ENCODE data around the gene EGFLAM. TPM values are rescaled to one million over a fixed set of nuclear protein-coding genes. Genes with fewer than 3 reads are reported as not detected.

The EGFLAM gene
- total RNA-seq, 1 experiment from 2014 or later = 1.1 TPM

GRCh38 chr5:38453921-38454320 is 195.6 kb downstream of the EGFLAM start:
- TF ChIP-seq ESRRA (CRISPR knock-in tag; IDR thresholded peaks at IDR 0.05; ENCODE audit: borderline replicate concordance) = no peak
- no peak for TF ChIP-seq ZNF532 (CRISPR knock-in tag; IDR thresholded peaks at IDR 0.05; ENCODE audit: borderline replicate concordance)
- TF ChIP-seq SP1 (CRISPR knock-in tag; conservative IDR thresholded peaks at IDR 0.05) = no peak
- no peak for TF ChIP-seq JAZF1 (CRISPR knock-in tag; IDR thresholded peaks at IDR 0.05)
- TF ChIP-seq RORB (CRISPR knock-in tag; IDR thresholded peaks at IDR 0.05) = no peak
- TF ChIP-seq NFE2L1 (CRISPR knock-in tag; IDR thresholded peaks at IDR 0.05) = no peak
- TF ChIP-seq ZBTB43 (CRISPR knock-in tag; IDR thresholded peaks at IDR 0.05) = no peak
- TF ChIP-seq ZNF425 (CRISPR knock-in tag; conservative IDR thresholded peaks at IDR 0.05) = no peak
- ATAC-seq = no peak
- no peaks in the 10 kb centered on the region for H3K27me3 Mint-ChIP-seq (ENCODE audit: low read depth)
- no peak overlapping the region for H3K27ac Mint-ChIP-seq
- POLR2A ChIA-PET = no interaction called here
- CTCF ChIA-PET = interaction anchor here (5.5 kb wide), 1 partner anchor 12 kb away, joined by 32 read pairs; no protein-coding TSS in a partner anchor
- H3K4me3 Mint-ChIP-seq = no peak overlapping the region
- H3K36me3 Mint-ChIP-seq = no peaks in the 10 kb centered on the region
- DNase-seq (ENCODE audit: low spot score) = no peak
- no peaks in the 10 kb centered on the region for H3K4me1 Mint-ChIP-seq
- H3K9me3 Mint-ChIP-seq = no peaks in the 10 kb centered on the region; the same call in 1 of the 2 replicates

GRCh38 chr5:38455796-38456330 is 197.5 kb downstream of the EGFLAM start:
- Mint-ChIP-seq H3K4me1 (no peaks in the 10 kb centered on the region), H3K9me3 (peaks cover 7% of the 10 kb centered on the region), H3K36me3 (no peaks in the 10 kb centered on the region), H3K27me3 (ENCODE audit: low read depth) (no peaks in the 10 kb centered on the region), H3K27ac (no peak overlapping the region), H3K4me3 (no peak overlapping the region)
- no peak for TF ChIP-seq ZNF423 (CRISPR knock-in tag; IDR thresholded peaks at IDR 0.05)
- TF ChIP-seq CREB1 (CRISPR knock-in tag; IDR thresholded peaks at IDR 0.05) = no peak
- TF ChIP-seq ESRRA (CRISPR knock-in tag; IDR thresholded peaks at IDR 0.05; ENCODE audit: borderline replicate concordance) = no peak
- no peak for TF ChIP-seq E2F1 (CRISPR knock-in tag; IDR thresholded peaks at IDR 0.05)
- TF ChIP-seq TP53 (CRISPR knock-in tag; IDR thresholded peaks at IDR 0.05) = no peak
- no peak for TF ChIP-seq ZNF416 (CRISPR knock-in tag; IDR thresholded peaks at IDR 0.05)
- TF ChIP-seq GABPB1 (CRISPR knock-in tag; IDR thresholded peaks at IDR 0.05) = no peak
- TF ChIP-seq ATF1 (CRISPR knock-in tag; IDR thresholded peaks at IDR 0.05) = no peak
- CTCF ChIA-PET = interaction anchor here (5.5 kb wide), 1 partner anchor 14 kb away, joined by 32 read pairs; no protein-coding TSS in a partner anchor
- POLR2A ChIA-PET = no interaction called here
- ATAC-seq (no peak), DNase-seq (ENCODE audit: low spot score) (no peak)
